ENCODE results near the gene PTPN2. TPM values are rescaled to one million over a fixed set of nuclear protein-coding genes. Genes with fewer than 3 reads are reported as not detected.

The PTPN2 gene
- total RNA-seq, 2 experiments from 2014 or later = 49.4 to 53.8 TPM

GRCh38 chr18:12930376-12930775, 46.3 kb upstream of the PTPN2 start:
- POLR2A ChIA-PET = no interaction called here
- intact Hi-C loops (cut with DNase I, micrococcal nuclease) = loop anchor here in 1 of 2 experiments (5.0 kb wide), 1 partner anchor 603 kb away; no protein-coding TSS in a partner anchor
- ATAC-seq (ENCODE audit: poor library complexity) (no peak), DNase-seq (no peak)
- Histone ChIP-seq H3K4me1 (ENCODE audit: insufficient read depth, low read length) (peaks cover 4% of the 10 kb centered on the region), H3K27me3 (ENCODE audit: control insufficient read depth in 1 of 2, insufficient read depth in 2 of 2, low read length in 2 of 2) (no peaks in the 10 kb centered on the region), H3K4me3 (ENCODE audit: low read length) (no peak overlapping the region), H3K36me3 (ENCODE audit: insufficient read depth, low read length) (no peaks in the 10 kb centered on the region), H3K9me3 (ENCODE audit: control insufficient read depth in 1 of 2, insufficient read depth in 1 of 2, low read length in 2 of 2) (no peaks in the 10 kb centered on the region), H3K27ac (ENCODE audit: low read depth in 1 of 2, low read length in 2 of 2) (no peak overlapping the region)
- peaks cover 3% of the 10 kb centered on the region for H3K27me3 Mint-ChIP-seq
- H3K4me1 Mint-ChIP-seq (ENCODE audit: low read depth) = no peaks in the 10 kb centered on the region
- H3K4me3 Mint-ChIP-seq = no peak overlapping the region
- TF ChIP-seq, protein P1, sequence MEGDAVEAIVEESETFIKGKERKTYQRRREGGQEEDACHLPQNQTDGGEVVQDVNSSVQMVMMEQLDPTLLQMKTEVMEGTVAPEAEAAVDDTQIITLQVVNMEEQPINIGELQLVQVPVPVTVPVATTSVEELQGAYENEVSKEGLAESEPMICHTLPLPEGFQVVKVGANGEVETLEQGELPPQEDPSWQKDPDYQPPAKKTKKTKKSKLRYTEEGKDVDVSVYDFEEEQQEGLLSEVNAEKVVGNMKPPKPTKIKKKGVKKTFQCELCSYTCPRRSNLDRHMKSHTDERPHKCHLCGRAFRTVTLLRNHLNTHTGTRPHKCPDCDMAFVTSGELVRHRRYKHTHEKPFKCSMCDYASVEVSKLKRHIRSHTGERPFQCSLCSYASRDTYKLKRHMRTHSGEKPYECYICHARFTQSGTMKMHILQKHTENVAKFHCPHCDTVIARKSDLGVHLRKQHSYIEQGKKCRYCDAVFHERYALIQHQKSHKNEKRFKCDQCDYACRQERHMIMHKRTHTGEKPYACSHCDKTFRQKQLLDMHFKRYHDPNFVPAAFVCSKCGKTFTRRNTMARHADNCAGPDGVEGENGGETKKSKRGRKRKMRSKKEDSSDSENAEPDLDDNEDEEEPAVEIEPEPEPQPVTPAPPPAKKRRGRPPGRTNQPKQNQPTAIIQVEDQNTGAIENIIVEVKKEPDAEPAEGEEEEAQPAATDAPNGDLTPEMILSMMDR (IDR thresholded peaks at IDR 0.05) = no peak
- H3K36me3 Mint-ChIP-seq (ENCODE audit: low read depth) = no peaks in the 10 kb centered on the region
- CTCF ChIA-PET = no interaction called here
- H3K9me3 Mint-ChIP-seq = no peaks in the 10 kb centered on the region
- H3K27ac Mint-ChIP-seq = no peak overlapping the region

DNA sequence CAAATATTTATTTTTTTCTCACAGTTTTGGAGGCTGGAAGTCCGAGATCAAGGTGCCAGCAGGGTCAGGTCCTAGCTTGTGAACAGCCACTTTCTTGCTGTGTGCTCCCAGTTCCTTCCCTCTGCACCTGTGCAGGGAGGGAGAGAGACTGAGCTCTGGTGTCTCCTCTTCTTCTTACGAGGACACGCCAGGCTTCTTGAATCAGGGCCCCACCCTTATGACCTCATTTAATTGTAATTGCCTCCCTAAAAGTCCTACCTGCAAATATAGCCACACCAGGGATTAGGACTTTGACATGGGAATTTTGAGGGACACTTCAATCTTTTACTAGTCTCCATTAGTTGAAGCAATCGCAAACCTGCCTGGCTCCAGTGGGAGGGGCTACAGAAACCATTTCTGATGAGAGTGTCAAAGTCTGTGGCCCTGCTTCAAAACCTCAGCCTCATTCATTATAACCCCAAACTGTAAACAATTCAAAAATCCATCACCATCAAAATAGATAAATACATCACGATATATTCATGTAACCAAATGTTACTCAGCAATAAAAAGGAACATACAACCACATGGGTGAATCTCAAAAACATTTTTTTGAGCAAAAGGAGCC, 45.5 kb upstream of the PTPN2 start:
- Mint-ChIP-seq H3K27me3 (peaks cover 2% of the 10 kb centered on the region), H3K9me3 (no peaks in the 10 kb centered on the region), H3K27ac (no peak overlapping the region), H3K36me3 (ENCODE audit: low read depth) (no peaks in the 10 kb centered on the region), H3K4me1 (ENCODE audit: low read depth) (no peaks in the 10 kb centered on the region), H3K4me3 (no peak overlapping the region)
- Histone ChIP-seq H3K36me3 (ENCODE audit: insufficient read depth, low read length) (no peaks in the 10 kb centered on the region), H3K27me3 (ENCODE audit: control insufficient read depth in 1 of 2, insufficient read depth in 2 of 2, low read length in 2 of 2) (no peaks in the 10 kb centered on the region), H3K4me3 (ENCODE audit: low read length) (no peak overlapping the region), H3K9me3 (ENCODE audit: control insufficient read depth in 1 of 2, insufficient read depth in 1 of 2, low read length in 2 of 2) (no peaks in the 10 kb centered on the region), H3K4me1 (ENCODE audit: insufficient read depth, low read length) (peaks cover 4% of the 10 kb centered on the region), H3K27ac (ENCODE audit: low read depth in 1 of 2, low read length in 2 of 2) (no peak overlapping the region)
- TF ChIP-seq, protein P1 (IDR thresholded peaks at IDR 0.05) = no peak
- ChIA-PET CTCF (no interaction called here), POLR2A (interaction anchor here (0.7 kb wide), 1 partner anchor 12 kb away, joined by 3 read pairs; no protein-coding TSS in a partner anchor)
- ATAC-seq (ENCODE audit: poor library complexity) = no peak
- peak in 1 of 14 experiments; percentile 46 for DNase-seq
- intact Hi-C loops (cut with DNase I, micrococcal nuclease) = loop anchor here in 1 of 2 experiments (5.0 kb wide), 1 partner anchor 602 kb away; no protein-coding TSS in a partner anchor

- H3K27me3 ChIP-seq (ENCODE audit: control insufficient read depth in 1 of 2, insufficient read depth in 2 of 2, low read length in 2 of 2) = no peaks in the 10 kb centered on the region
- Mint-ChIP-seq H3K9me3 (no peaks in the 10 kb centered on the region), H3K36me3 (ENCODE audit: low read depth) (no peaks in the 10 kb centered on the region), H3K27ac (no peak overlapping the region), H3K4me3 (no peak overlapping the region), H3K4me1 (ENCODE audit: low read depth) (no peaks in the 10 kb centered on the region), H3K27me3 (no peaks in the 10 kb centered on the region)
- TF ChIP-seq, protein P1 (IDR thresholded peaks at IDR 0.05) = no peak
- DNase-seq (no peak), ATAC-seq (ENCODE audit: poor library complexity) (no peak)
- no peak overlapping the region for H3K27ac ChIP-seq (ENCODE audit: low read depth in 1 of 2, low read length in 2 of 2)
- no peak overlapping the region for H3K4me3 ChIP-seq (ENCODE audit: low read length)
- no peaks in the 10 kb centered on the region for H3K9me3 ChIP-seq (ENCODE audit: control insufficient read depth in 1 of 2, insufficient read depth in 1 of 2, low read length in 2 of 2)
- CTCF ChIA-PET = no interaction called here
- H3K4me1 ChIP-seq (ENCODE audit: insufficient read depth, low read length) = no peaks in the 10 kb centered on the region
- H3K36me3 ChIP-seq (ENCODE audit: insufficient read depth, low read length) = no peaks in the 10 kb centered on the region
- intact Hi-C loops (cut with DNase I, micrococcal nuclease) = no loop called here
- POLR2A ChIA-PET = no interaction called here
Observed at GRCh38 chr18:12928641-12929040, 44.6 kb upstream of the PTPN2 start.

Data from CD4-positive, alpha-beta T cell (primary cell).